ENCODE data around the gene DUS2.

DNA sequence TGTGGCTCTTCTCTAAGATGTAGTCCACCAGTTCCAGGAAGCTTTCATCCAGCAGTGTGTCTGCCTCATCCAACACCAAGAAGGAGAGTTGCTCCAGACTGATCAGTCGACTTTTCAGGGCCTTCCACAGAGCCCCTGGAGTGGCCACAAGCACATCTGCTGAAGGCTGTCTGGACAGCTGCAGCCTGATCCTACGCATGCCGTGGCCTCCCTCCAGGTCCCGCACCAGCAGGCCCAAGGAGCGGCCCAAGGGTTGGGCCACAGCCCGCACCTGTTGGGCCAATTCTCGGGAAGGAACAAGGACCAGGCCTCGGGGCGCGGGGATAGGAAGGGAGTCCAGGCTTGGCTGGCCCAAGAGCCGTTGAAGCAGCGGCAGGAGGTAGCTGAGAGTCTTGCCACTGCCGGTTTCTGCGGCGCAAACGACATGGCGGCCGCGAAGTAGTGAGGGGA lies 781 bp upstream of the DUS2 start:
- TF ChIP-seq POLR2A (IDR thresholded peaks at IDR 0.05) = no peak
- TF ChIP-seq, protein P1, sequence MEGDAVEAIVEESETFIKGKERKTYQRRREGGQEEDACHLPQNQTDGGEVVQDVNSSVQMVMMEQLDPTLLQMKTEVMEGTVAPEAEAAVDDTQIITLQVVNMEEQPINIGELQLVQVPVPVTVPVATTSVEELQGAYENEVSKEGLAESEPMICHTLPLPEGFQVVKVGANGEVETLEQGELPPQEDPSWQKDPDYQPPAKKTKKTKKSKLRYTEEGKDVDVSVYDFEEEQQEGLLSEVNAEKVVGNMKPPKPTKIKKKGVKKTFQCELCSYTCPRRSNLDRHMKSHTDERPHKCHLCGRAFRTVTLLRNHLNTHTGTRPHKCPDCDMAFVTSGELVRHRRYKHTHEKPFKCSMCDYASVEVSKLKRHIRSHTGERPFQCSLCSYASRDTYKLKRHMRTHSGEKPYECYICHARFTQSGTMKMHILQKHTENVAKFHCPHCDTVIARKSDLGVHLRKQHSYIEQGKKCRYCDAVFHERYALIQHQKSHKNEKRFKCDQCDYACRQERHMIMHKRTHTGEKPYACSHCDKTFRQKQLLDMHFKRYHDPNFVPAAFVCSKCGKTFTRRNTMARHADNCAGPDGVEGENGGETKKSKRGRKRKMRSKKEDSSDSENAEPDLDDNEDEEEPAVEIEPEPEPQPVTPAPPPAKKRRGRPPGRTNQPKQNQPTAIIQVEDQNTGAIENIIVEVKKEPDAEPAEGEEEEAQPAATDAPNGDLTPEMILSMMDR (IDR thresholded peaks at IDR 0.05) = no peak
